A549 treated with ZK216348 at 1 μM for 4 hours (cell line): ENCODE measurements around the gene ATP5MK. TPM values are rescaled to one million over a fixed set of nuclear protein-coding genes. Genes with fewer than 3 reads are reported as not detected.

ENCODE experiments used
- total RNA-seq: library from RNA; stranded (reverse); fragments of 200-300 nt; extraction: Qiagen RNA extraction; gene quantifications from 5 replicates; pipeline ENCODE4 v1.2.3, GENCODE V29; 2022; ENCODE audit warnings: low read depth

Gene ATP5MK, protein sequence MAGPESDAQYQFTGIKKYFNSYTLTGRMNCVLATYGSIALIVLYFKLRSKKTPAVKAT
- total RNA-seq = 413 to 657 TPM (median 444 TPM) in 5 replicates

DNA sequence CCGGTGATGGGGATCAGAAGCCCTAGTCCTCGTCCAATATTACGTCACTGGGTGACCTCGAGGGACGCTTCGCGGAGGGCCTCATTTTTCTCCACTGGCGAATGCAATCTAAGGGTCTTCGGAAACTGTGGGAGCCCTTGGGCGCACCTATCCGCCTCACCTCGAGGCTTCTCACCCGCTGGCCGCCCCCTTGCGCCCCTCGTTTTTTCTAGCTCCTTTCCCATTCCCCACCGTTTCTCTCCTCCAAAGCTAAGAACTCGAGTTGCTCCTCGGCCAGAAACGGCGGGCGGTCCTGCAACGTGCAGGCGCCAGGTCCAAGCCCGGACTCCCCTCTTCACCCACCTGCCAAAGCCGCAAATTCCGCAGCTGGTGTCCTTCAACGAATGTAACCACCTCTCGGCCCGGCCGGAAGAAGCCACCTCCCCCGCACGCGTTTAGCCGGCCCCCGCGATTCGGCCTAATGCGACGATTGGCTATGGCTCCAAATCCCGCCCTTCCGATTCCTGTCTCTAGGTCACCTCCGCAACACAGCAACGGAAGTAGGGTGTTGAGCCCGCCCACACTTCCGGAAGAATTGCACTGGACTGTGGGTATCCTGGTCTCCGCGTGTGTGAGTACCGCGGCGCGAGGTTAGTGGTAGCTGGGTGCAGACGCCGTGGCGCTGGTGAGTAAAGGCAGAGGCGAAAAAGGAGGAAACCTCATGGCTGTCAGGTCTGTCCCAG, at the start of gene ATP5MK, which contains the start of gene PDCD11:
Gene ATP5MK, minus strand, starts transcription at position 409 of the 722 bp plus-strand sequence. CDS start 4,018 bp downstream, outside the sequence.
Gene PDCD11, plus strand, starts transcription at position 560 of the 722 bp plus-strand sequence. CDS start 1,801 bp downstream, outside the sequence.

GRCh38 chr10:103367782-103368518, 28.3 kb downstream of the ATP5MK start, which contains the start of gene TAF5:
Gene TAF5 (plus strand): TSS chr10:103367976. CDS start chr10:103367990, 14 bp downstream.

DNA sequence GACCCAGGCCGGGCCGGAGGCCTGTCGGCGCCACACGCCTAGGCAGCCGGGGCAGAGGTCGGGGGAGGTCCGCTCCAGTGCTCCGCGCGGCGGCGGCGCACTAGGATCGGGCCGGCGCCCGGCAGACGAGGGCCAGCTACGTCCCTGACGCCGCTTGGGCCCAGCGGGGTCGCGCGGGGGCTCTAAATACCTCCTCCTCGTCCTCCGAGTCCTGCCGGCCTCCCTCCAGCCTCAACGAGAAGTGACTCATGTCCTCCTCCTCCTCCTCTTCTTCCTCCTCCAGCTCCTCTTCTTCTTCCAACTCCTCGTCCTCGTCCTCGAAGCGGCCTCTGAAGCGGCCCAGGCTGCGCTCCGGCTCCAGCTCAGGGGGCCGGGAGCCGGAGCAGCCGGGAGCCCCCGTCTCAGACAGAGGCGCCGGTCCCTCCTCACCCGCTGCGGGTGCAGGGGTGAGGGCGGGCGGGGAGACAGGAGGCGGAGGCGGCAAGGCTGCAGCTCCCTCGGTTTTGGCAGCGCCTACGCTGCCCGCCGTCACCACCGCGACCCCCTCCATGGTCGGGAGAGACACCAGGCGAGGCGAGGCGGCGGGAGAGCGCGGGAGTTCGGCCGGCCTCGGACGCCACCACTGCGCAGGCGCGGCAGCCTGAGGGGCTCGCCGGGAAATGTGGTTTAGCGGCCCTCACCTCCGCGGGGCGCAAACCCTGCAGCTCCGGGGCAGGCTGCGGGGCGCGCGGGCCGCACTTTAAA, 45.6 kb downstream of the ATP5MK start, which contains the start of gene PCGF6:
Gene PCGF6, minus strand, starts transcription at position 624 of the 744 bp plus-strand sequence. Its CDS starts 74 bp downstream, at position 550.

Other genes with a start within 250 kb of the ATP5MK start
- gene NT5C2, start 203.2 kb downstream of the ATP5MK start, total RNA-seq = 68.4 to 92.5 TPM (median 78.7 TPM) in 5 replicates
- gene RPEL1, start 150.6 kb downstream of the ATP5MK start, total RNA-seq = 0.08 TPM in 1 of 5 replicates, not detected in the others
- gene INA, start 119.3 kb downstream of the ATP5MK start, total RNA-seq = 20.0 to 29.7 TPM (median 24.8 TPM) in 5 replicates
- gene PCGF6, start 45.3 kb downstream of the ATP5MK start, total RNA-seq = 8.0 to 14.7 TPM (median 12.4 TPM) in 5 replicates
- gene TAF5, start 28.5 kb downstream of the ATP5MK start, total RNA-seq = 3.0 to 4.1 TPM (median 3.0 TPM) in 5 replicates
- 32.5 to 45.0 TPM (median 42.6 TPM) in 5 replicates for gene PDCD11, start 151 bp upstream of the ATP5MK start, total RNA-seq
- 3.1 to 7.0 TPM (median 4.8 TPM) in 5 replicates for gene CALHM2, start 55.9 kb upstream of the ATP5MK start, total RNA-seq
- gene CALHM1, start 62.4 kb upstream of the ATP5MK start, total RNA-seq = not detected in 5 replicates
- gene CALHM3, start 82.8 kb upstream of the ATP5MK start, total RNA-seq = 0.27 to 0.55 TPM (median 0.32 TPM) in 5 replicates
- 0.47 to 0.96 TPM (median 0.74 TPM) in 5 replicates for gene NEURL1, start 97.2 kb upstream of the ATP5MK start, total RNA-seq